ENCODE results near the gene RBMY1A1. TPM values are rescaled to one million over a fixed set of nuclear protein-coding genes. Genes with fewer than 3 reads are reported as not detected.
"Not testable (repeated sequence)": the region's sequence is repeated elsewhere in the genome, so short reads cannot be mapped to it uniquely, and the experiment has no call there.

Gene RBMY1A1
- total RNA-seq (2022) (not detected in 2 replicates), Bru-seq, nascent RNA (not detected), BruChase-seq, experiment 1, labeled RNA remaining after a 2-hour chase (not detected), BruChase-seq, experiment 2, labeled RNA remaining after a 6-hour chase (not detected)
- long read RNA-seq = 0 reads

- H3K36me3 ChIP-seq (ENCODE audit: control insufficient read depth, insufficient read depth, low read length); POLR2A ChIA-PET; DNase-seq; H3K4me3 Mint-ChIP-seq (ENCODE audit: unreplicated experiment); H3K4me1 Mint-ChIP-seq (ENCODE audit: low read depth, unreplicated experiment); H3K4me1 ChIP-seq; H3K4me3 ChIP-seq (ENCODE audit: low read depth, low read length); intact Hi-C loops (cut with micrococcal nuclease; ENCODE audit: unreplicated experiment); H3K9me3 Mint-ChIP-seq (ENCODE audit: unreplicated experiment); BruUV-seq (replicated peaks); H3K27ac Mint-ChIP-seq (ENCODE audit: unreplicated experiment); H3K9me3 ChIP-seq; CTCF ChIA-PET; H3K27me3 ChIP-seq (replicated peaks; ENCODE audit: control insufficient read depth, insufficient read depth, low read length); H3K27me3 Mint-ChIP-seq (ENCODE audit: insufficient read depth, unreplicated experiment); H3K36me3 Mint-ChIP-seq (ENCODE audit: insufficient read depth, unreplicated experiment): not testable (repeated sequence)
Measured at GRCh38 chrY:21534579-21534978, at the start of gene RBMY1A1. Gene RBMY1A1, plus strand, starts transcription at chrY:21534879. Its CDS starts 2,013 bp downstream, at chrY:21536892.

- H3K27me3 ChIP-seq (replicated peaks; ENCODE audit: control insufficient read depth, insufficient read depth, low read length); DNase-seq; H3K9me3 Mint-ChIP-seq (ENCODE audit: unreplicated experiment); H3K27ac Mint-ChIP-seq (ENCODE audit: unreplicated experiment); POLR2A ChIA-PET; intact Hi-C loops (cut with micrococcal nuclease; ENCODE audit: unreplicated experiment); BruUV-seq (replicated peaks); H3K4me3 Mint-ChIP-seq (ENCODE audit: unreplicated experiment); H3K36me3 ChIP-seq (ENCODE audit: control insufficient read depth, insufficient read depth, low read length); H3K9me3 ChIP-seq; H3K27me3 Mint-ChIP-seq (ENCODE audit: insufficient read depth, unreplicated experiment); H3K36me3 Mint-ChIP-seq (ENCODE audit: insufficient read depth, unreplicated experiment); CTCF ChIA-PET; H3K4me1 Mint-ChIP-seq (ENCODE audit: low read depth, unreplicated experiment); H3K4me1 ChIP-seq; H3K4me3 ChIP-seq (ENCODE audit: low read depth, low read length): not testable (repeated sequence)
Measured at GRCh38 chrY:21511038-21511437, 23.6 kb upstream of the RBMY1A1 start, which contains the start of gene RBMY1B. Gene RBMY1B, plus strand, starts transcription at chrY:21511338. Its CDS starts 2,013 bp downstream, at chrY:21513351.

- intact Hi-C loops (cut with micrococcal nuclease; ENCODE audit: unreplicated experiment); H3K27ac Mint-ChIP-seq (ENCODE audit: unreplicated experiment); BruUV-seq (replicated peaks); H3K36me3 ChIP-seq (ENCODE audit: control insufficient read depth, insufficient read depth, low read length); POLR2A ChIA-PET; H3K4me3 Mint-ChIP-seq (ENCODE audit: unreplicated experiment); H3K4me3 ChIP-seq (ENCODE audit: low read depth, low read length); H3K9me3 Mint-ChIP-seq (ENCODE audit: unreplicated experiment); DNase-seq; CTCF ChIA-PET; H3K4me1 ChIP-seq; H3K36me3 Mint-ChIP-seq (ENCODE audit: insufficient read depth, unreplicated experiment); H3K4me1 Mint-ChIP-seq (ENCODE audit: low read depth, unreplicated experiment); H3K27me3 Mint-ChIP-seq (ENCODE audit: insufficient read depth, unreplicated experiment); H3K27me3 ChIP-seq (replicated peaks; ENCODE audit: control insufficient read depth, insufficient read depth, low read length); H3K9me3 ChIP-seq: not testable (repeated sequence)
Measured at GRCh38 chrY:21559316-21559984, 24.8 kb downstream of the RBMY1A1 start.

- no peak for DNase-seq
- no peak for TF ChIP-seq CTCF (IDR thresholded peaks at IDR 0.05; ENCODE audit: insufficient read depth in 1 of 2, low read depth in 1 of 2, low read length in 1 of 2, severe bottlenecking in 1 of 2, unreplicated experiment in 1 of 2)
- Histone ChIP-seq H3K4me1 (no peaks in the 10 kb centered on the region), H3K9me3 (no peaks in the 10 kb centered on the region), H3K4me3 (ENCODE audit: low read depth, low read length) (no peak overlapping the region), H3K36me3 (ENCODE audit: control insufficient read depth, insufficient read depth, low read length) (no peaks in the 10 kb centered on the region), H3K27me3 (replicated peaks; ENCODE audit: control insufficient read depth, insufficient read depth, low read length) (no peaks in the 10 kb centered on the region)
- CTCF ChIA-PET = no interaction called here
- Mint-ChIP-seq H3K27me3 (ENCODE audit: insufficient read depth, unreplicated experiment) (no peaks in the 10 kb centered on the region), H3K4me1 (ENCODE audit: low read depth, unreplicated experiment) (no peaks in the 10 kb centered on the region), H3K36me3 (ENCODE audit: insufficient read depth, unreplicated experiment) (no peaks in the 10 kb centered on the region), H3K9me3 (ENCODE audit: unreplicated experiment) (no peaks in the 10 kb centered on the region), H3K4me3 (ENCODE audit: unreplicated experiment) (no peak overlapping the region), H3K27ac (ENCODE audit: unreplicated experiment) (no peak overlapping the region)
- POLR2A ChIA-PET = no interaction called here
- intact Hi-C loops (cut with micrococcal nuclease; ENCODE audit: unreplicated experiment) = no loop called here
- BruUV-seq (replicated peaks) = no TSS peak
Measured at GRCh38 chrY:21585449-21585848, 50.8 kb downstream of the RBMY1A1 start.

- POLR2A ChIA-PET; H3K36me3 Mint-ChIP-seq (ENCODE audit: insufficient read depth, unreplicated experiment); H3K27me3 Mint-ChIP-seq (ENCODE audit: insufficient read depth, unreplicated experiment); H3K27ac Mint-ChIP-seq (ENCODE audit: unreplicated experiment); H3K9me3 Mint-ChIP-seq (ENCODE audit: unreplicated experiment); H3K9me3 ChIP-seq; CTCF ChIA-PET; H3K4me1 Mint-ChIP-seq (ENCODE audit: low read depth, unreplicated experiment); BruUV-seq (replicated peaks); H3K4me1 ChIP-seq; H3K4me3 ChIP-seq (ENCODE audit: low read depth, low read length); DNase-seq; intact Hi-C loops (cut with micrococcal nuclease; ENCODE audit: unreplicated experiment); H3K36me3 ChIP-seq (ENCODE audit: control insufficient read depth, insufficient read depth, low read length); H3K4me3 Mint-ChIP-seq (ENCODE audit: unreplicated experiment); H3K27me3 ChIP-seq (replicated peaks; ENCODE audit: control insufficient read depth, insufficient read depth, low read length): not testable (repeated sequence)
Measured at GRCh38 chrY:21586454-21586853, 51.8 kb downstream of the RBMY1A1 start.
